Activated T-cell treated with anti-CD3 and anti-CD28 coated beads for 24 hours (primary cell): ENCODE data around the gene ITPR2.

Source experiments
- DNase-seq: peaks from one replicate; pipeline ENCODE4 v3.0.0-alpha.2; 2020; ENCODE audit warnings: low read depth

The ITPR2 gene

GRCh38 chr12:26513363-26514043, 319.5 kb downstream of the ITPR2 start:
- DNase-seq = no peak

- no peak for DNase-seq
Measured at GRCh38 chr12:26512213-26512612, 320.8 kb downstream of the ITPR2 start.

GRCh38 chr12:26510354-26510674, 322.7 kb downstream of the ITPR2 start:
- DNase-seq = no peak

- no peak for DNase-seq
Measured at GRCh38 chr12:26507613-26508012, 325.4 kb downstream of the ITPR2 start.

- DNase-seq = no peak
Measured at GRCh38 chr12:26499979-26500640, 332.9 kb downstream of the ITPR2 start.

- no peak for DNase-seq
Measured at GRCh38 chr12:26496170-26496569, 336.8 kb downstream of the ITPR2 start.

GRCh38 chr12:26493656-26494055, 339.3 kb downstream of the ITPR2 start:
- no peak for DNase-seq

- DNase-seq = no peak
Measured at GRCh38 chr12:26492406-26492805, 340.6 kb downstream of the ITPR2 start.

GRCh38 chr12:26489908-26490307, 343.1 kb downstream of the ITPR2 start:
- DNase-seq = no peak

- DNase-seq = no peak
Measured at GRCh38 chr12:26488351-26488750, 344.6 kb downstream of the ITPR2 start.

GRCh38 chr12:26473291-26473690, 359.7 kb downstream of the ITPR2 start:
- DNase-seq = no peak

- DNase-seq = no peak
Measured at GRCh38 chr12:26471560-26471959, 361.4 kb downstream of the ITPR2 start.

GRCh38 chr12:26469421-26470180, 363.4 kb downstream of the ITPR2 start:
- DNase-seq = no peak

GRCh38 chr12:26467351-26467750, 365.6 kb downstream of the ITPR2 start:
- DNase-seq = no peak

GRCh38 chr12:26466726-26467125, 366.3 kb downstream of the ITPR2 start:
- no peak for DNase-seq

GRCh38 chr12:26465419-26466097, 367.4 kb downstream of the ITPR2 start:
- DNase-seq = no peak

GRCh38 chr12:26461776-26462175, 371.2 kb downstream of the ITPR2 start:
- no peak for DNase-seq

- no peak for DNase-seq
Measured at GRCh38 chr12:26460361-26460760, 372.6 kb downstream of the ITPR2 start.

- DNase-seq = no peak
Measured at GRCh38 chr12:26455936-26456574, 376.9 kb downstream of the ITPR2 start.

GRCh38 chr12:26453246-26453645, 379.7 kb downstream of the ITPR2 start:
- no peak for DNase-seq

GRCh38 chr12:26452511-26452910, 380.5 kb downstream of the ITPR2 start:
- no peak for DNase-seq

- no peak for DNase-seq
Measured at GRCh38 chr12:26451763-26452162, 381.2 kb downstream of the ITPR2 start.
